ENCODE measurements around the gene FFAR2.
"Not testable (repeated sequence)": the region's sequence is repeated elsewhere in the genome, so short reads cannot be mapped to it uniquely, and the experiment has no call there.

The FFAR2 gene

DNA sequence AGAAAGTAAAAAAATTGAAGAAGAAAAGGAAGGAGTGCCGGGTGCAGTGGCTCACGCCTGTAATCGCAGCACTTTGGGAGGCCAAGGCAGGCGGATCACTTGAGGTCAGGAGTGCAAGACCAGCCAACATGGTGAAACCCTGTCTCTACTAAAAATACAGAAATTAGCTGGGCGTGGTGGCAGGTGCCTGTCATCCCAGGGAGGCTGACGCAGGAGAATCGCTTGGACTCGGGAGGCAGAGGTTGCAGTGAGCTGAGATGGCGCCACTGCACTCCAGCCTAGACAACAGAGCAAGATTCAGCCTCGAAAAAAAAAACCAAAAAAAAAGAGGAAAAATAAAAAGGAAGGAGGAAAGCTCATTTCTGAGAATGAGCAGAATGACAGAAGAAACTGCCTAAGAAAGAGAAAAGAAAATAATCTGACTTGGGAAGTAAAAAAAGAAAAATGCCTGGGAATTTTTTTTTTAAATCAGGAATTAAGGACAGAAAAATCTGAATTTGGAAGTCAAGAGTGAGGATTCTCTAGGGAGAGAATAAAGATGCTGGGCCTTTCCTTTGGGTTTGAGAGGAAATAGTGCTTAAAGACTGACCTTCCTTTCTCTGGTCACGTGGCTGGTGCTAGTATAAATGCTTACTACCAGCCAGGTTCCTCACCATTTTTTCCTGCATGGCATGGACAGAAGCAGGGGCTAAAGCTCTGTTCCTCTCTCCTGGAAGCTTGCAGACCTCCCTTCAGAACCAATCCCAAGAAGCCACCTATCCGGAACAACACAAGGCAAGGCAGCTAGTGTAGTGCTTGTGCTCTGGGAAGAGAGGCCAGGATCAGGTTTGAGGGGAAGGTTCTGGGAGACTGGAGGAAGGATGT is at the start of gene FFAR2:
Gene FFAR2 (plus strand): TSS at position 652 of the 864 bp plus-strand sequence. CDS start 1,458 bp downstream, outside the sequence.
- DNase-seq = no peak

DNA sequence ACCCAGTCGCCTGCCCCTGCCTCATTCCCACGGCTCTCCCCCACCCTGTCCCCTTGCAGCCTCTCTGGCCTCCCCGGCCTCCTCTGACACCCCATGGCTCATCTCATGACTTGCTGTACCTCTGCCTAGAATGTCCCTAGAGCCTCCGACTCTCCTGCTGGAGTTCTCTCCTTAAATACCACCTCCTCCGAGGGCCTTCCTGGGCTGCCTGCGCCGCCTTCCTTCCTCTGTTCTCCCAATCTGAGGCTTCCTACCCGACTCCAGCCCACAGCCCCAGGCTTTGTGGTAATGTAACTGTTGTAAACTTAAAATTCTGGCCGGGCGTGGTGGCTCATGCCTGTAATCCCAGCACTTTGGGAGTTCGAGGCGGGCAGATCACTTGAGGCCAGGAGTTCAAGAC is 49.5 kb upstream of the FFAR2 start:
- DNase-seq = no peak

DNA sequence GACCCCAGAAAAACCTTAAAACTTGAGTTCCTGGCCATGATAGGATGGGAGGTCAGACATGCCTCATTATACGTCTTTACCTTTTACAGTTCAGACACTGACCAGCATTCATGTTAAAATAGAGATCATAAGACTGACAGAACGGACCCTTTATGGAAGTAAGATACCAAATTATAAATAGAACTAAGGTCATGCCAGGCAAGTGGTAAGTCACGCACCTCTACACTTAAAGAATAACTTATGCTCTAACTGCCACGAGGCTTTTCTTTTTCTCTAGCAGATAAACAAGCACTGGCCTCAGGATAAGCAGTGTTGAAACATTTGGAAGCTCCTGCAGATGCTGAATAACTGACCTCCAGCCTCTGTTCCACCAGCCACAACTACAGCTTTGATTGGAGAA is 48.8 kb upstream of the FFAR2 start:
- DNase-seq = no peak

DNA sequence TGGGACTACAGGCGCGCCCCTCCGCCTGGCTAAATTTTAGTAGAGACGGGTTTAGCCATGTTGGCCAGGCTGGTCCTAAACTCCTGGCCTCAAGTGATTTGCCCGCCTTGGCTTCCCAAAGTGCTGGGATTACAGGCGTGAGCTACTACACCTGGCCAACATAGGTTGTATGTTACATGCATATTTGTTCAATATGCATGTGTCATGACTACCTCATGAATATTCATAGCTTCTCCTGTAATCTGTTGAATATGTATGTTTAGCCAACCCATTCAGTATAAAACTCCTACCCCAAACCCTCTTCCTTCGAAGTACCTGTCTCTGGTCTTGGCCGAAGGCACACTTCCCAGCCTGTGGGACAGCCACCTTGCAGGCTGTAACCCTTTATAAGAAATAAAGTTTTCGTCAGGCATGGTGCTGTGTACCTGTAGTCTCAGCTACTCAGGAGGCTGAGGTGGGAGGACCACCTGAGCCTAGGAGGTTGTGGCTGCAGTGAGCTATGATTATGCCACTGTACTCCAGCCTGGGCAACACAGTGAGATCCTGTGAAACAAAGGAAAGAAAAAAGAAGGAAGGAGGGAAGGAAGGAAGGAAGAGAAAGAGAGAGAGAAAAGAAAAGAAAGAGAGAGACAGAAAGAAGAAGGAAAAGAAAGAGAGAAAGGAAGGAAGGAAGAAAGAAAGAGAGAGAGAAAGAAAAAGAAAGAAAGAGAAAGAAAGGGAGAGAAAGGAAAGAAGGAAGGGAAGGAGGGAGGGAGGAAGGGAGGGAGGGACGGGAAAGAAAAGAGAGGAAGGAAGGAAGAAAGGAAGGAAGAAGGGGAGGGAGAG is 47.9 kb upstream of the FFAR2 start:
- DNase-seq = no peak

DNA sequence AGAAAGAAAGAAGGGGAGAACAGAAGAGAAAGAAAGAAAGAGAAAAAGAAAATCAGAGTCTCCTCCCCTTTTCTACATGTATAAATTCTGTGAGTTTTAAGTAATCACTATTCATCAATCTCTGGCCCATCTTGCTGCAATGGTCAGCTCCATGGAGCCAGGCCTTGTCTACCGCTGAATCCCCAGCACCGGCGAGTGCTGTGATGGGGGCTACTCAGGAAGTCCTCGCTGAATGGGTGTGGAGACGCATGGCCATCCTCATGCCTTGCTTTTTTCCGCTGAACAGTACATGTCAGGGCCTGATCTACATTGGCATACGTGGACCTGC is 47.3 kb upstream of the FFAR2 start:
- no peak for DNase-seq

DNA sequence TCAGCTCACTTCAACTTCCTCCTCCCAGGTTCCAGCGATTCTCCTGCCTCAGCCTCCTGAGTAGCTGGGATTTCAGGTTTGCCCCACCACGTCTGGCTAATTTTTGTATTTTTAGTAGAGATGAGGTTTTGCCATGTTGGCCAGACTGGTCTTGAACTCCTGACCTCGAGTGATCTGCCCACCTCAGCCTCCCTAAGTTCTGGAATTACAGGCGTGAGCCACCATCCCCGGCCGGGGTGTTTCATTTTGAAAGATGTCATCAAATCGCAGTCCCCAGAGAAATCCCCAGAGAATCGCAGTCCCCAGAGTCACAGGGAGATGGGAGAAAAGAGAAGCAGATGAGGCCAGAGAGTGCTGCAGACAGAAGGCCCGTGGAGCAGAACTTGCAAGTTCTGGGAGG is 46.6 kb upstream of the FFAR2 start:
- not testable (repeated sequence) for DNase-seq

DNA sequence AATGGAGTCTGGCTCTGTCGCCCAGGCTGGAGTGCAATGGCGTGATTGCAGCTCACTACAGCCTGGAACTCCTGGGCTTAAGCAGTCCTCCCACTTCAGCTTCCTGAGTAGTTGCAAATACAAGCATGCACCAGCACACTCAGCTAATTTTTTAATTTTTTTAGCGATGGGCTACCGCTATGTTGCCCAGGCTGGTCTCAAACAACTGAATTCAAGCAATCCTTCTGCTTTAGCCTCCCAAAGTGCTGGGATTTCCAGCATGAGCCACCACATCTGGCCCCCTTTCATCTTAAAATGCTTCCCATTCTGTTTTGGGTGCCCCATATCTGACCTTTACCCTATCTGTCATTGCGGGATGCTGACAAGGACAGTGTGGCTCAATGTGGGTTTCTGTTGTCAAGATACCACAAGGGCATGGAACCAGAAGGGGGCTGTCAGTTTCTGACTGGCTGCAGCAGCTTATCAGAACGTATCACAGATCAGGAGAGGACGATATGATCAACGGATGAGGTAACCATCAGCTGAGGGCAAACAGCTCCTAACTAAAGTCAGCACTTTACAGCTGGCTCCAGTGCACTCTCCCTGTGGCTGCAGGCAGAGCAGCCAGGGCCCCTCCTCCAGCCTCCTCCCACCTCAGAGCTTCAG is 44.8 kb upstream of the FFAR2 start:
- no peak for DNase-seq

DNA sequence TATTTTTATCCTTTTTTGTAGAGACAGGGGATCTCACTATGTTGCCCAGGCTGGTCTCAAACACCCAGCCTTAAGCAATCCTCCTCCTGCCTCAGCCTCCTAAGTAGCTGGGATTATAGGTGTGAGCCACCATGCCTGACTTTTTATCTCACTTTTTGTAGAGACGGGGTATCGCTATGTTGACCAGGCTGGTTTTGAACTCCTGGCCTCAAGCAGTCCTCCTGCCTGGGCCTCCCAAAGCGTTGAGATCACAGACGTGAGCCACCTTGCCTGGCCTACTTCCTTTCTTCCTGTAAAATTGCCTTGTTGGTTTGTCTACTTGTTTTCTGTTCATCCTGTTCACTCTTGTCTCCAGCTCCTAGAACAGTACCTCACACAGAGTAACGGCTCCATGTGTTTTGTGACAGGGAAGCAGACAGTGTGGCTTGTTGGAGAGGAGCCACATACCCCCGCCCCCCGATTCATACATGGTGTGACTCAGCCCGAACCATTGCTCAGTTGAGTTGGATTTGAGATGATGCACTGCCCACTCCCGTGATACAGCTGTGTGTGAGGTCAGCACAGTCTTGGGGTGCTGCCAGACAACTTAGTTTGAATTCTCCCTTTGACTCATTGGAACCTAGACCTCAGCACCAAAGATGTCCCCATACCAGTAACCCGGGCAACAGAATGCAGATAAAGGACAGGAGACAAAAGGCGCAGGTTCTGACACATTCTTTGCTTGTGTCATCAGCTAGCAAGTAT is 43.0 kb upstream of the FFAR2 start:
- DNase-seq = no peak

DNA sequence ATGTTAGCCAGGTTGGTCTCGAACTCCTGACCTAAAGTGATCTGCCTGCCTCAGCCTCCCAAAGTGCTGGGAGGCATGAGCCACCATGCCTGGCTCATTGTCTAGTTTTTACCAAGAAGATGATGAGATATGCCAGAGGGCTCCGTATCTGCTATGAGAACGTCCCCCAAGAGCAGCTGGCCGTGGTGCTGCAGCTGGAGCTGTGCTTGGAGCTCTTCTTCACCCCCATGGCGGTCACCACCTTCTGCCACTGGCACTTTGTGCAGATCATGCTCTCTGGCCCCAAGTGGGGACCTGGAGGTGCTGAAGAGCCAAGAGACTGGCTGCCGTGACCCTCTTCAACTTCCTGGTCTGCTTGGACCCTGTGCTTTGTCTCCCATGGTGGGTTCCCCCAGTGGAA is 40.4 kb upstream of the FFAR2 start:
- no peak for DNase-seq

DNA sequence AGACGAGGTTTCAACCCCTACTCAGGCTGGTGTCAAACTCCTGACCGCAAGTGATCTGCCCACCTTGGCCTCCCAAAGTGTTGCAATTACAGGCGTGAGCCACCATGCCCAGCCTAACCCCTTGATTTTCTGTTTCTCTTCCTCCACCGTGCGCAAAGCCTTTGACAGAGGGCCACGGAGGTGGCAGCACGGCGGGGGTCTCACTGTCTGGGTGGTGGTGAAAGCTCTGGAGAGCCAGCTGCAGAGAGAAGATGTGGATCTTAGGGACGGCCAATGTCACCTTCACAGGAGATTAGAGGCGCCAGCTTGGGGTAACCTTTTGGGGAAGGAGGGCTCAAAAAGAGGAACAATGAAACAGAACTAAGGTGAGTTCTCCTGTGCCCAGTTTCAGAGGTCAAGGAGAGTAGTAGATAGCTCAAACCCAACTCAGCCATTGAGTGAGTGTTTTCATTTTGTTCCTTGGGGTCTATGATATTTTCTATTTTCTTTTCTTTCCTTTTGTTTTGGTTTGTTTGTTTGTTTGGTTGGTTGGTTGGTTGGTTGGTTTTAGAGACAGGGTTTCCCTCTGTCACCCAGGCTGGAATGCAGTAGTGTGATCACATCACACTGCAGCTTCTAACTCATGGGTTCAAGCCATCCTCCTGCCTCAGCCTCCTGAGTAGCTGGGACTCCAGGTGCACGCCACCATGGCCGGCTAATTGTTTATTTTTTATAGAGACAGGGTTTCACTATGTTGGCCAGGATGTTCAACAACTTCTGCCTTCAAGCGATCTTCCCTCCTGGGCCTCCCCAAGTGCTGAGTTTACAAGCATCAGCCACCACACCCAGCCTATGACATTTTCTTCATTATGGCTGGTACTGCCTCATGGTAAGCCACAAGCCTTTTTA is 39.5 kb upstream of the FFAR2 start:
- no peak for DNase-seq

DNA sequence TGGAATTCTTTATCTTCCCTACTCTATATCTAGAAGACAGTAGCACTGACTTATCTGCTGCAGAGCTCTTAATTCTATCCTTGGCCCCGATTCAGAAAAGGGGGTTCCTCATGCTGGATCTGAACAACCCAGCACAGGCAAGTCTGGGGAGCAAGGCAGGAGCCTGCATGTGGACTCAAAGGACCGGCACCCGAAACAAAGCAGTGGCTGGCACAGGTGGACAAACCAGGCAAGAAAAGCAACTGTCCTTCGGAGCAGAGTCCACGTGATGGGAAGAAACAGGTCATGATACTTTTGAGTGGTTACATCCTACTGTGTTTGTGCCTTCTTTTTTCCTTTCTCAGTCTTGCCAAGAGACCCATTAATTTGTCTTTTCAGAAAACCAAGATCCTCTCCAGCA is 38.9 kb upstream of the FFAR2 start:
- DNase-seq = no peak

DNA sequence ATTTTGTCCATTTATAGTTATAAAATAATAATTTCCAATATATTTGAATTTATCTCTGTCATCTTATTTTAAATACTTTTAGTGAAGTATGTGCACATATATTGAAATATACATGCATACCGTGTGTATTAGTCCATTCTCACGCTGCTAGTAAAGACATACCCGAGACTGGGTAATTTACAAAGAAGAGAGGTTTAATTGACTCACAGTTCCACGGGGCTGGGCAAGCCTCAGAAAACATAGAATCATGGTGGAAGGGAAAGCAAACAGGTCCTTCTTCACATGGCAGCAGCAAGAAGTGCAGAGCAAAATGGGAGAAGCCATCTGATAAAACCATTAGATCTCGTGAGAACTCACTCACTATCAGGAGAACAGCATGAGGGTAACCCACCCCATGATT is 37.6 kb upstream of the FFAR2 start:
- no peak for DNase-seq

DNA sequence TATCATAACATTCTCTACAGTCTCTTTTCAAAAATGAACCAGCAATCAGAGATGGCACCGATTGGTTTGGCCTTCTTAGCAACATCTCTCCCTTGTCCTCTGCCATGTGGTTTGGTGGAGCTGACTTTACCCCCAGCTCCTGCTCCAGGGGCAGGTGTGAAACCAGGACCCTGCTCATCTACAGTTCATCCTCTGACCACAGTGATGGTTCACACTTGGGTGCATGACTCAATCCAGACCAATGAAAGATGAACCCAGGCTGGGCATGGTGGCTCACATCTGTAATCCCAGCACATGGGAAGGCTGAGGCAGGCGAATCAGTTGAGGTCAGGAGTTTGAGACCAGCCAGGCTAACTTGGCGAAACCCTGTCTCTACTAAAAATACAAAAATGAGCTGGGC is 33.6 kb upstream of the FFAR2 start:
- no peak for DNase-seq

DNA sequence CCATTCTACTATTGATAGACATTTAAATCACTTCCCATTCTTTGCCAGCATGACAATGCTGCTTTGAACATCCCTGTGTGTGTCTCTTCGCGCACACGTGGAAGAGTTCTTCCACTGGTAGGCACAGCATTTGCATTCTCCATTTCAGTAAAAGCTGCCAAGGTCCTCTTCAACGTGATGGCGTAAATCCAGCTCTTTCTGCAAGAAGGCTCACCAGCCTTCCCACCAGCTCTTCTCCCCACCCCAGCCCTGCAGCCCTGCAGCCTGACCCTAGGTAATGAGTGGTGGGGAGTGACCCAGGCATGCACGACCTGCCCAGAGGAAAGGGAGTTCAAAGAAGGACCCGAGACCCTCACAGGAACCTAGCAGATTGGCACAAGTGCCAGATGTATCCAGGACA is 31.7 kb upstream of the FFAR2 start:
- no peak for DNase-seq

DNA sequence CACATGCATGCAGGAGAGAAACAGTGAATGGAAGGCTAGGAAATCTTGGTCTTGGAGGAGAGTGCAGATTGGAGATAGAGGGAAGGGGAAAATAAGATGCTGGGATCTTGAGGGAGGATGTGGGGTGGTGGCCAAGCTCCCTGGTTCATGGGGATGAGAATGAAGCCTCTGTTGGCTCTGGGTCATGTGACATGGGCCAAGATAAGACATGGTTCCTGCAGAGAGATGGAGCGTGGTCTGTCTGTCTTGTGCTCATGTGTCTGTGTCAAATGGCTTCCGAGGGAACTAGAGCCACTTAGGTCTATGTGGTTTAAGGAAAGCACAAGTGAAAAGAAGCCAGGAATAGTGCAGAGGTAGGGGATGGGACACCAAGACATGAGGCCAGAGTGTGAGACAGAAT is 30.8 kb upstream of the FFAR2 start:
- DNase-seq = no peak

DNA sequence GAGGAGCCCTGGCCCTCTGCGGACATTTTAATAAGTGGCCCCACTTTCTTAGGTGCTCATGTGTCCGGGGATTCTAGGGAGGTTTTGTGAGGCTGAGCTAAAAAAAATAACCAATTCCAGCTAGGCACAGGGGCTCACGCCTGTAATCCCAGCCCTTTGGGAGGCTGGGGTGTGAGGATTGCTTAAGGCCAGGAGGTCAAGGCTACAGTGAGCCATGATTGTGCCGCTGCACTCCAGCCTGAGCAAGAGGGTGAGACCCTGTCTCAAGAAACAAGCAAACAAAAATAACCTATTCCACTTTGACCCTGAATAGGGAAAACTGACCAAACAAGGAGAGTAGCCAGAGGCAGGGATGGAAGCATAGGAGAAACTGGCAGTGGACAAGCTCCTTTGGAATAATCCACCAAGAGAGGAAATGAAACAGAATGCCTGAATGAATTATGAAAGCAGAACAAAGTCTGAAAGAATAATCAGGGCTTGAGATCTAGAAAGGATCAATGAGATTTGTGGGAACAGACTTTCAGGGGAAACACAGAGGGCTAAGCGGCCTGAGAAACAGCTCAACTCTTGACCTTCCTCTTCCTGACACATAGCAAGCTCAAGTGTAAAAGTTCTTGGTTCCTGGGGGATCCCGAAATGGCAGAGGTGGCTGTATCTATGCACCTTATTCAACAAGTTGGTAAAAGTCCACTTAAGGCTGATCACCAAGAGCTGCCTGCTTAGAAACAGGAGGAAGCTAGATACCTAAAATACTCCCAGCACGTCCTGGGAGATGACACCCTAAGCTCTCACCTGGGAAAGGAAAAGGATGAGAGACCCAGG is 30.1 kb upstream of the FFAR2 start:
- no peak for DNase-seq

DNA sequence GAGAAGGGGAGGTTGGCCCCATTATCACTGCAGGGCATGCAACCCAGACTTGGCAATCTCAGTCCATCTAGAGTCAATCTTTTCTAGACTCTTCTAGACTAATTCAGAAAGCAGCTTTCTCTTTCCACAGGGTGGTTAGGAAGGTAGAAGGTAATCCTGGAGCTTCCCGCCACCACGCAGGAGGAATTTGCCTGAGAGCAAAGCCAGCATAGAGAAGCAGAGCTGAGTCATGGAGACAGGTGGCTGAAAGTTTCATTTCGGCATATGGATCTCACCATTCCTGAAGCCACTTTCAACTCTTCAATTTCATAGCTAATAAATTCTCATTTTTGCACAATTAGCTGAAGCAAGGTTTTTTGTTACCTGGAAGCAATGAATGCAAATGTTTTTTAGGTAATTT is 29.0 kb upstream of the FFAR2 start:
- DNase-seq = no peak

DNA sequence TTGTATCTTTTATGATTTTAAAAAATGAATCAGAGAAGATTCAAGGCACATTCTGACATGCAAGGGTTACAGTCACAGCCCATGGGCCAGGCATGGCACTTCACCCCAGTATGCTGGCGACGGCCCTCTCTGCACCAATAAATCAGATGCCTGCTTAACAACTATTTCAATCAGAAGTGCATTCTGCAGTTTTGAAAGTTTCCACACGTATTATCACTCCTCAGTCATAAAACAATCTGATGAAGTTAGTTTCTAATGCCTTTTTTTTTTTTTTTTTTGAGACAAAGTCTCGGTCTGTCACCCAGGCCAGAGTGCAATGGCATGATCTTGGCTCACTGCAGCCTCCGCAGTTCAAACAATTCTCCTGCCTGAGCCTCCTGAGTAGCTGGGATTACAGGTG is 28.3 kb upstream of the FFAR2 start:
- no peak for DNase-seq

DNA sequence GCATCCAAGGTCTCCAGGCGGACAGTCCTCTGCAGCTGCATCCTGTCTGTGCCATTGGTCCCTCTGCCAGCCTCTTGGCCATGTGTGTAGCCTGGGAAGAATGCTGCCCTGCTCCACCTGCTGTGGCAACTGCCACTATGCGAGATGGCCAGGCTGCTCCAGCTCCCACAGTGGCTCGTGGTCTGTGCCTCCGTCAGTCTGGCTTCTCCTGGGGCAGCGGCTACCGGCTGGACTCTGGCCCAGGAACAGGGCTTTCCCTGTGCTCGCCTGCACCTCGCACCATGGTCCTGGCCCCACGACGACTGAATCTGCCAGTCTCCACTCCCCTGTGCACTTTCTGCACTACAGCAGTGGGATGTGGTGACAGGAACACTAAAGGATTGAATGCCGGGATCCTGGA is 26.7 kb upstream of the FFAR2 start:
- no peak for DNase-seq

DNA sequence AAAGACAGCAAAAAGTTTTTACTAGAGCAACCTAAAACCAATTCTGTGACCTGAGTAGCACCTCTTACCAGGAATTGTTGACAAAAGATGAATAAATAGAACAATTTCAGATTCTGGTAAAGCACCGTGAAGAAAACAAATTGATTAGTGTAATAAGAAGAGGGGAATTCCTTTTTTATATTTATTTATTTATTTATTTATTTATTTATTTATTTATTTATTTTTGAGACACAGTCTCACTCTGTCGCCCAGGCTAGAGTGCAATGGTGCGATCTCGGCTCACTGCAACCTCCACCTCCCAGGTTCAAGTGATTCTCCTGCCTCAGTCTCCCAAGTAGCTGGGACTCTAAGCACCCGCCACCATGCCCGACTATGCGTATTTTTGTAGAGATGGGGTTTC is 24.7 kb upstream of the FFAR2 start:
- DNase-seq = not testable (repeated sequence)

DNA sequence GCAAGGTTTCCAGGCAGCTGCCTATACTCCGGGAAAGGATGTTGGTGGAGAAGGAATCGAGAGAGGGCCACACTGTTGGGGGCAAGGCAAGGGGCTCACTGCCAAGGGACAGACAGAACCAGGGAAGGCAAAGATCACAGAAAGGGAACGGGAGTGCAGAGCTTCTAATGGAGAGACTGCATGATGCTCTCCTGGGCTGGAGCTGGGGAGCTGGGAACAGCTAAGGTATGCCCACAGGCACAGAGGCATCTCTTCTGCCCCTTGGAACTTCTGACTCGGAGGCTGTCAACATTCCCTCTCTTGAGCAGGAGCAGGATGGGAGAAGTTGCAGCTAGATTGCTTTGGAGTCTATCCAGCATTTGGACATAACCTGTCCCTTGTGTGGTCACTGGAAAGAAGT is 22.4 kb upstream of the FFAR2 start:
- no peak for DNase-seq

All from DMS79 treated with DMSO at 0.1 percent for 48 hours (cell line).